Body of pancreas (tissue), 4 donors: Measurements from ENCODE around the gene ACTN1. TPM values are rescaled to one million over a fixed set of nuclear protein-coding genes. Genes with fewer than 3 reads are reported as not detected.

Source experiments
- ATAC-seq: fragments of 150-250 bp; one replicate; pipeline ENCODE4 v1.9.1; 2016
- DNase-seq, 4 donors: peaks; one replicate each; pipeline ENCODE4 v3.0.0-alpha.2; 2019
- H3K27ac ChIP-seq, 4 donors: fragments of 200-600 bp; sonication (generic); 1 replicate in 3 of 4; 2 replicates in 1 of 4; pipeline versions ENCODE4 v1.5.1 to v1.6.1; 2016 to 2019; ENCODE audit warnings: mild to moderate bottlenecking in 1 of 4, mixed read lengths in 1 of 4, moderate library complexity in 1 of 4
- H3K27me3 ChIP-seq, 2 donors: fragments of 200-600 bp; sonication (generic); one replicate each; pipeline ENCODE4 v1.6.0; 2016; ENCODE audit warnings: mild to moderate bottlenecking in 1 of 2
- H3K36me3 ChIP-seq, 2 donors: fragments of 200-600 bp; sonication (generic); replicated peaks in 1 of 2; 2 replicates each; pipeline ENCODE4 v1.5.1; 2016; ENCODE audit warnings: low read depth in 2 of 2; ENCODE audit not compliant: insufficient read depth in 1 of 2
- H3K4me1 ChIP-seq: fragments of 200-600 bp; sonication (generic); one replicate; pipeline ENCODE4 v1.6.0; 2016
- H3K4me3 ChIP-seq, 2 donors: fragments of 200-600 bp; sonication (generic); 1 replicate in 1 of 2; 2 replicates in 1 of 2; pipeline ENCODE4 v1.5.1; 2016 to 2019
- H3K9me3 ChIP-seq, 3 donors: fragments of 200-600 bp; sonication (generic); 1 replicate in 2 of 3; 2 replicates in 1 of 3; pipeline ENCODE4 v1.5.1; 2016
- POLR2A ChIP-seq, 3 donors: fragments of 450-650 bp; IDR thresholded peaks; one replicate each; pipeline ENCODE4 v1.6.1; 2016; ENCODE audit warnings: antibody characterized with exemption in 3 of 3, mild to moderate bottlenecking in 2 of 3
- WGBS, 2 donors: methylation state at CpG; one replicate each; pipeline ENCODE4 v1.1.5; 2017; 5-methylcytosine and 5-hydroxymethylcytosine counted together
- intact Hi-C: fragments of 100-400 bp; cut with DNase I; formaldehyde crosslinking; loops from one replicate; pipeline ENCODE4 v1.15.1; 2023
- total RNA-seq, 2 donors: library from RNA; depleted of rRNA; stranded (reverse); fragments of >200 nt; gene quantifications; one replicate each; pipeline ENCODE4 v1.1.0, GENCODE V29; 2016
- TF ChIP-seq, protein P1 (sequence below), 7 experiments: fragments of 450-650 bp in 4 of 7; fragments of 200-600 bp in 3 of 7; sonication (generic) in 3 of 7; IDR thresholded peaks; one replicate each; pipeline ENCODE4 v1.5.1; 2016 to 2019; ENCODE audit warnings: antibody characterized with exemption in 7 of 7

The ACTN1 gene
- total RNA-seq, 2 donors from 2014 or later, result 84.8 to 93.6 TPM

DNA sequence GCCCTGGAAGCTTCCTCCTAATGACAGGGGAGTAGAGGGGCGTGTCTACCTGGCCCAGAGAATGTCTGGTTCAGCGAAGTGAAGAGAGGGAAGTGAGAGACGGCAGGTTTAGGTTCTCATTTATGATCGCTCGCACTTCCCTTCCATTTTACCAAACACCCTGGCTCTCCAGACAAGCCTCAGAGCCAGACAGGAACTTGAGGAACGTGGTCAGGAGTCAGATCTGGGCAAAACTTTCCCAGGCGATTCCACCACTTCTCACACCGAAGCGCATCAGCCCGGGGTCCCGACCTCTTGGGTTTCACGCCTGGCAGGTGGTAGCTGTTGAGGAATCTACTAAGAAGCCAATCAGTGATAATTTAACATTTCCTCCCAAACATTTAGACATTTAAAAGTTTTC lies 21.3 kb downstream of the ACTN1 start:
- WGBS, 2 donors, result 69 to 77% methylated on average over 12 of the region's 12 CpGs
- Histone ChIP-seq H3K4me3 (no peak overlapping the region), H3K27me3 (no peaks in the 10 kb centered on the region), H3K36me3 (no peaks in the 10 kb centered on the region), H3K4me1 (peaks cover 59% of the 10 kb centered on the region), H3K9me3 (no peaks in the 10 kb centered on the region), H3K27ac (peak overlapping the region in 1 of 4 donors; percentile 59)
- ATAC-seq (no peak), DNase-seq (no peak)
- intact Hi-C loops, result no loop called here
- TF ChIP-seq, protein P1, sequence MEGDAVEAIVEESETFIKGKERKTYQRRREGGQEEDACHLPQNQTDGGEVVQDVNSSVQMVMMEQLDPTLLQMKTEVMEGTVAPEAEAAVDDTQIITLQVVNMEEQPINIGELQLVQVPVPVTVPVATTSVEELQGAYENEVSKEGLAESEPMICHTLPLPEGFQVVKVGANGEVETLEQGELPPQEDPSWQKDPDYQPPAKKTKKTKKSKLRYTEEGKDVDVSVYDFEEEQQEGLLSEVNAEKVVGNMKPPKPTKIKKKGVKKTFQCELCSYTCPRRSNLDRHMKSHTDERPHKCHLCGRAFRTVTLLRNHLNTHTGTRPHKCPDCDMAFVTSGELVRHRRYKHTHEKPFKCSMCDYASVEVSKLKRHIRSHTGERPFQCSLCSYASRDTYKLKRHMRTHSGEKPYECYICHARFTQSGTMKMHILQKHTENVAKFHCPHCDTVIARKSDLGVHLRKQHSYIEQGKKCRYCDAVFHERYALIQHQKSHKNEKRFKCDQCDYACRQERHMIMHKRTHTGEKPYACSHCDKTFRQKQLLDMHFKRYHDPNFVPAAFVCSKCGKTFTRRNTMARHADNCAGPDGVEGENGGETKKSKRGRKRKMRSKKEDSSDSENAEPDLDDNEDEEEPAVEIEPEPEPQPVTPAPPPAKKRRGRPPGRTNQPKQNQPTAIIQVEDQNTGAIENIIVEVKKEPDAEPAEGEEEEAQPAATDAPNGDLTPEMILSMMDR (IDR thresholded peaks at IDR 0.05), result no peak
- TF ChIP-seq POLR2A (IDR thresholded peaks at IDR 0.05), result no peak

DNA sequence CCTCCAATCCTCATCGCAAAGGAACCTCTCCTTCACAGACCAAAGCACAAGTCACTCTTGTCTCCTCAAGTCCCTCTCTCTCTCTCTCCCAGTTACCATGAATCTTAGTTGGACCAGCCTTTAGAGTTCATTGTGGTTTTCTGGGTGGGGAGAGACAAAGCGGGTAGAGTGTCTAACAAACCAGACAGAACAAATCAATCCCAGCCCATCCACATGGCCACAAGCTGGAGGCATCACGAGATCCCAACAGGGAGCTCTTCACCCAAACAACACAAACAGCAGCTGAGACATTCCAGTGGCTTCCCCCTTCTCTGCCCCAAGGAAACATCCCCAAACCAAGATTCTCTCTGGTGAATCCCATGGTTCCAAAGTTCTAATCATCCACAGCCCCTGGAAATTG lies 22.4 kb downstream of the ACTN1 start:
- H3K4me1 ChIP-seq, result peaks cover 67% of the 10 kb centered on the region

GRCh38 chr14:68955851-68956179 lies 23.3 kb downstream of the ACTN1 start:
- DNase-seq (no peak), ATAC-seq (no peak)
- H3K4me1 ChIP-seq, result peaks cover 65% of the 10 kb centered on the region
- peak overlapping the region in 2 of 4 donors; percentile 28 to 30 for H3K27ac ChIP-seq
- 52 to 56% methylated on average over 5 of the region's 5 CpGs for WGBS, 2 donors
- no peak for TF ChIP-seq POLR2A (IDR thresholded peaks at IDR 0.05)
- TF ChIP-seq, protein P1 (IDR thresholded peaks at IDR 0.05), result no peak
- no peaks in the 10 kb centered on the region for H3K36me3 ChIP-seq
- no peaks in the 10 kb centered on the region for H3K27me3 ChIP-seq
- H3K4me3 ChIP-seq, result no peak overlapping the region
- H3K9me3 ChIP-seq, result no peaks in the 10 kb centered on the region
- intact Hi-C loops, result no loop called here

More for the DNA sequence above, 22.4 kb downstream of the ACTN1 start:
- H3K27ac ChIP-seq, result no peak overlapping the region
- no peaks in the 10 kb centered on the region for H3K9me3 ChIP-seq
- TF ChIP-seq, protein P1 (IDR thresholded peaks at IDR 0.05), result no peak
- no peak for TF ChIP-seq POLR2A (IDR thresholded peaks at IDR 0.05)
- WGBS, 2 donors, result 88 to 95% methylated on average over 3 of the region's 3 CpGs
- ATAC-seq (no peak), DNase-seq (no peak)
- no peaks in the 10 kb centered on the region for H3K36me3 ChIP-seq
- intact Hi-C loops, result no loop called here
- no peak overlapping the region for H3K4me3 ChIP-seq
- no peaks in the 10 kb centered on the region for H3K27me3 ChIP-seq

DNA sequence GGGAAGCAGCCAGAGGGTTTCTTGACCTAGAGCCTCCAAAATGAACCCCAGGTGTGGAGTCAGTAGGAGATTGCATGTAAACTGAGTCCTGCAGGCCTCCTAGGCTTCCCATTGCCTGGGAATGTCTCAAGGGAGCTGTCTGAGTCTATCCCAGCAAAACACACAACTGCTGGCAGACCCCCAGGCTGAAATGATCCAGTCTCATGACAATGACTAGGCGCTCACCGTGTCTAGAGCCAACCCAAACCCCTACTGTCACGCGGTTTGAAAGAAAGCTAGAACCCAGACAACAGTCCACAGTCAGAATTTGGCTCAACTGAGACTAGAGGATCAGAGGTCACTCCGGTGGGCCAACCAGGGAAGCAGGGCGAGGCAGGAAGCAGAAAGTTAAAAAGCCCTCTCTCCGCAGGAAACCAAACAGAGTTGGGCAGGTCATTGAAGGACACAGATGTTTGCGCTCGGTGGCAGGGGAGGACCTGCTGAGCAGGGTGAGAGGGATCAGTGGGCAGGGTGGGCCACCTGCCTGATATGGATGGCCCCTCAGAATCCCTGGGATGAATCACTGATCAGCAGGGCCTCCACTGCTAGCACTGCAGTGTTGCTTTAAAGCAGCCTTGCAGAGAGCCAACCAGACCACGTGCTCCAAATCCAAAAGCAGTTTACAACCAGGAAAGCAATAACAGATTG lies 23.8 kb downstream of the ACTN1 start:
- Histone ChIP-seq H3K4me1 (peaks cover 65% of the 10 kb centered on the region), H3K27ac (peak overlapping the region in 2 of 4 donors; percentile 28 to 30), H3K36me3 (no peaks in the 10 kb centered on the region), H3K9me3 (no peaks in the 10 kb centered on the region), H3K27me3 (no peaks in the 10 kb centered on the region), H3K4me3 (no peak overlapping the region)
- 73 to 74% methylated on average over 10 of the region's 10 CpGs for WGBS, 2 donors
- ATAC-seq (peak; percentile 28), DNase-seq (no peak)
- intact Hi-C loops, result no loop called here
- TF ChIP-seq, protein P1 (IDR thresholded peaks at IDR 0.05), result no peak
- no peak for TF ChIP-seq POLR2A (IDR thresholded peaks at IDR 0.05)

DNA sequence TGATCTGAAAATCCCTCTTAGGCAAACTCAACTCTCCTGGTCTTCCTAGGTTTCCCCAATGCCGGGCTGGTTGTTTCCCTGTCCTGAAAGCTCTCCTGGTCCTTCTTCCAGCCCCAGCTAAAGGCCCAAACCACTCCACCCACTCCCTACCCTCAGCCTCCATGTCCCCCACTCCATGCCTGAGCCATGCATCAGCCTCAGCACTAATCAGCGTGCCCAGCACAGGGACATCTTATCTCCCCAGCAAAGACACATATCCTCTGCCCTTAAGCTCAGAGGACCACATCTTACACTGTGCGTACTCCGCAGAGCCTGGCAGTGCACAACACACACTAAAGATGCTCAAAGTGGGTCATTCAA lies 25.9 kb downstream of the ACTN1 start:
- H3K9me3 ChIP-seq, result no peaks in the 10 kb centered on the region

More for the DNA sequence above, 25.9 kb downstream of the ACTN1 start:
- DNase-seq, result no peak
- ATAC-seq, result no peak
- Histone ChIP-seq H3K4me1 (peaks cover 65% of the 10 kb centered on the region), H3K27ac (no peak overlapping the region), H3K27me3 (no peaks in the 10 kb centered on the region), H3K4me3 (no peak overlapping the region), H3K36me3 (no peaks in the 10 kb centered on the region)
- no peak for TF ChIP-seq POLR2A (IDR thresholded peaks at IDR 0.05)
- TF ChIP-seq, protein P1 (IDR thresholded peaks at IDR 0.05), result no peak
- intact Hi-C loops, result no loop called here
- 79 to 89% methylated on average over 4 of the region's 4 CpGs for WGBS, 2 donors
